Fibroblast of skin of left biceps (primary cell): Measurements from ENCODE around the gene ADAM30.

Source experiments
- DNase-seq, 2 experiments: peaks; one replicate each; pipeline ENCODE4 v3.0.0-alpha.2; 2013; ENCODE audit warnings: low read depth in 2 of 2

Gene ADAM30

DNA sequence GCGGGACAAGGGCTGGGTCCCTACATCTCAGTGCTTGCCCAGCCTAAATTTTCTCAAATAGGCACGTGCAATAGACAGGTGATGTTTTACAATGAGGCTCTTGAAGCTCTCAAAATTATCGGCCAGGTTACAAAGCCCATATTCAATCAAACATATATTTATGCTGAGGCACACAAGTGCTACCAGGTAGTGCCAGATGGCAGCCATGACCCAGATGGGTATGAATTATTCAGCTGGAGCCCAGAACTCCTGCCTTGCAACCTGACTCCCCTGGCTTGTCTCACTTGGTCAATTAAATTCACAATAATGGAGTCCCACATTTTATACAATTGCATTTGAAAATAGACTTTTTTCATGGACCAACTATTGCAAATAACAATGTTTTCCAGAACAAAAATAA lies 12.3 kb upstream of the ADAM30 start:
- DNase-seq, result no peak

GRCh38 chr1:119906927-119907652 lies 10.8 kb upstream of the ADAM30 start:
- no peak for DNase-seq

DNA sequence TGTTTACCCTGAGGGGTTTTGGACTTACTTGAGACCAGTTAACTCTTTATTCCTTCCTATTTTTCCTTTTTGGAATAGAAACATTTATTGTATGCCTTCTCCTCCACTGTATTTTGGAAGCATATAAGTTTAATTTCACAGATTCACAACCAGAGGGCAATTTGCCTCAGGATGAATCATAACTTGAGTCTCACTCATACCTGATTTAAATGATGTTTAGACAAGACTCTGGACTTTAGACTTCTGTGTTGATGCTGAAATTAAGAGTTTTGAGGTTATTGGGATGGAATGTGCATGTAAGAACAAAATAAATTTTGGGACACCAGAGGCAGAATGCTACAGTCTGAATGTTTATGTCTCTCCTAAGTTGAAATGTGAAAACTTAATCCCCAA lies 7.1 kb upstream of the ADAM30 start:
- DNase-seq, result no peak

DNA sequence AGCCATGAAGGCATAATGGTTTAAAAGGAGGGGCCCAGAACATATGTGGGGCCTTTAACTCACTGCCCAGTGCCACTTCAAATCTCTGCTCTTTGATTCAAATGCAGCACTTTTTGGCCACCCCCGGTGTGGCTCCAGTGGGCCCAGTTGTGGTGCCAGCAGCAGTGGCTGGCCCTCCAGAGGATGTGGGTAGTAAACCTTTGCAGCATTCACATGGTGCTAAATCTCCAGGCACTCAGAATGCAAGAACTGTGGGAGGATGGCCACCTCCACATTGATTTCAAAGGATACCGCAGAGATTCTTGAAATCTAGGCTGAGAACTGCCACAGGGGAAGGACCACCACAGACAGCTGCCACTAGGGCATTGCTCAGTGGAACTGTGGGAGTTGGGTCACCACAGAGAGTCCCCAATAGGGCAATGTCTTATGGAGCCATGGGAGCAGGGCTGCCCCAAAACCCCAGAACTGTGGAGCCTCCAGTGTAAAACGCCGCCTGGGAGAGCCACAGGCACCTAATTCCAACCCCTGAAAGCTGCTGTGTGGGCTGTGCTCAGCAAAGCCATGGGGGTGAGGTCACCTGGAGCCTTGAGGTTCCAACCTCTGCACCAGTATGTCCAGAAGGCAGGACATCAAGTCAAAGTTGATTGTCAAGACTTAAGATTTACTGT lies 6.6 kb upstream of the ADAM30 start:
- DNase-seq, result no peak

GRCh38 chr1:119898981-119899720 lies 2.8 kb upstream of the ADAM30 start:
- no peak for DNase-seq

- DNase-seq, result no peak
Measured at GRCh38 chr1:119898530-119898929, 2.2 kb upstream of the ADAM30 start.

GRCh38 chr1:119895102-119895501 lies 1.2 kb downstream of the ADAM30 start:
- DNase-seq, result no peak

DNA sequence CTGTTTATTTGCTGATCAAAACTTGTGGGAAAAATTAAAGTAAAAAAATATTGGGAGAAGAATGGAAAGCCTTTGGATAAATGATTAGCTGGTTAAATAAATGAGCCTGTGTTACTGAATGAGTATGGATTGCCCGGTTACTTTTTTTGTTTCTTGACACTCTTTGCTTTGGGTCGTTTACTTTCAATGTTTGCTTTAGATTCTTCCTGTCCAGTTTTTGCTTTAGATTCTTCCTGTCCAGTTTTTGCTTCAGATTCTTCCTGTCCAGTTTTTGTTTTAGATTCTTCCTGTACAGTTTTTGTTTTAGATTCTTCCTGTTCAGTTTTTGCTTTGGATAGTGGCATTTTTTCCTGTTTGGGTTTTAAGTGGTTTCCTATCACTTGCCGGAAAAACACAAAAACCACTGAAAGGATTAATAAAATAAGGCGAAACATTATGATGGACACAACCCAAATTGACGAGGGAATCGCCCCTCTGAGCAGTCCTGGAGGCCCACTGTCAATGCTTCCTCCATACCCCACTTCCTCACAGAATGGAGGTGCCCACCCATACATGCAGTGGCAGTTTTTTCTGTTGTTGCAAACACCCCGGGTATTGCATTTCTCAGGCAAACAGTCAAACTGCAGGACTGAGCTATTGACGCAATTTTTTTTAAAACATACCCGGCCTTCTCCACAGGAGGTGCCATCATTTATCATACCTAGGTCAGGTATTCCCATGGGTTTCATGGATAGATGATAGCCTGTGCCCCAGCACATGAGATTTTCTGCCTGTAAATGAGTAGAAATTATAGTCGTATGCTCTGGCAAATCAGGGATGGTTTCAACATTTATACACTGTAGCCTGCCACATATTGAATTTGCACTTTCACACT lies 2.3 kb downstream of the ADAM30 start:
- no peak for DNase-seq

DNA sequence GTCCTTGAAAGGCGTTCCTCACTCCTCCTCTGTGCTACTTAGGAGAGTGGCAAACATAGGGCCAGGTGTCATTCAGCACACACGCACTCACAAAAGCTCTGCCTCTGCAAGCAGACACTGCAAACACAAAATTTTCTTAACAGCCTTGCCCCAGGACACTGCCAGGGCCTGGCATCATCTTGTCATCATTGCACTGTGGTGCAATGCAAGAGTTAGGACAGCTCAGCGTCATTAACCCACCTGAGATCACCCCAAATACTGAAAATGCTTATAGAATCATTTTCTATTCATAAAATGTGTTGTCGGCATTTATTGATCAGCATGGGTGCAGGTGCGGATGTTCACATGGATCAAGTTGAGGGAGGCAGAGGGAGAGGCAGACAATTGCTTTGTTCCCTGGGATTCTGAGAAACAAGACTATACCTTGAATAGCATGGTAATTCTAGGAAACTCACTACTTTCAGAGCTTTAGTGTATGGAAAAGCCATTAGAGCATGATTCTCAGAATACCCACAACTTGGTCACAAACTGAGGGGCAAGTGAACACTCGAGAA lies 3.0 kb downstream of the ADAM30 start:
- no peak for DNase-seq

DNA sequence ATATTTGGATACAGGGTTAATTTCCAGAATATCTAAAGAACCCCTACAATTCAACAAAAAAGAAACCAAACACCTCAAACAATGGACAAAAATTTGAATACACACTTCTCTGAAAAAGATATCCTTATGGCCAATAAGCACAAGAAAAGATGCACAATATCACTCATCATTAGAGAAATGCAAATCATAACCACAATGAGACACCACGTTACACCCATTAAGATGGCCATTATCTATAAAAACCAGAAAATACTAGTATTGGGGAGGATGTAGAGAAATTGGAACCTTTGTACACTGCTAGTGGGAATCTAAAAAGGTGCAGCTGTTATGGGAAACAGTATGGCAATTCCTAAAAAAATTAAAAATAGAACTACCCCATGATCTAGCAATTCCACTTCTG lies 4.9 kb downstream of the ADAM30 start:
- DNase-seq, result no peak

- DNase-seq, result no peak
Measured at GRCh38 chr1:119888476-119888875, 7.8 kb downstream of the ADAM30 start.

GRCh38 chr1:119887427-119887826 lies 8.9 kb downstream of the ADAM30 start:
- no peak for DNase-seq

DNA sequence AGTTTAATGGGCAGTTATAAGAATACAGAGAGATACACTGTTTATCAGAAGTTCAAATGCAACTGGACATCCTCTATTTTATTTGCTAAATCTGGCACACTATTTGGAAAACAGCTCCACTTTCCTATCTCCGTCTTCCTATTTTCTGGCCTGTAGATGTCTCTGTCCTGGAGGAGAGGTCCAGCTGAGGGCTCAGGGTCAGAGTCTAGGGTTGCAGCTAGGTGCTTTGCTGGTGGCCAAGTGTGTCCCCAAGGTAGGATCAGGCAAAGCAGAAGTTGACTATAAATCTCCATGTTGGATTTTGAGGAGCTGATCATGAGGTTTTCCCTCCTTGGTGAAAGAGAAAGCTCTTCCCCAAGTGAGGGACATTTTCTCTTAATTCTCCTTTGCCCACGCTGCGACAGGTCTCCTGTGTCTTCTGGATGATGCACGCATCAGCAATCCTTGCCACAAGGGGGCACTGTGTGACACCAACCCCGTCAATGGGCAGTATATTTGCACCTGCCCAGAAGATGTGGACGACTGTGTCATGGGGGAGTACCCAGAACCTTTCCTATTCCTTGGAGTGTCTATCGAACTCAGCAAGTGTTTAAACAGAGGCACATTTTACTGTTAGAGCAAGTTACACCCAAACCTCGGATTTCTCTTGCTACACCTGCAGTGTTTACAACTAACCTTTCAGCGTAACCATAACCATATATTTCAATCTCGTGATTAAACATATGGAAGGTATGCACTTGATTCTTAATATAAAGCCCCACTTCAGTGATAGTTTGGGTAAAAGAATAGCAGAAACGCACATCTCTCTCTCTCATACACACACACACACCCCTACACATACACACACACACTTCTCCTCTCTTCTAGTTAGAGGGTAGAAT lies 10.2 kb downstream of the ADAM30 start:
- no peak for DNase-seq

DNA sequence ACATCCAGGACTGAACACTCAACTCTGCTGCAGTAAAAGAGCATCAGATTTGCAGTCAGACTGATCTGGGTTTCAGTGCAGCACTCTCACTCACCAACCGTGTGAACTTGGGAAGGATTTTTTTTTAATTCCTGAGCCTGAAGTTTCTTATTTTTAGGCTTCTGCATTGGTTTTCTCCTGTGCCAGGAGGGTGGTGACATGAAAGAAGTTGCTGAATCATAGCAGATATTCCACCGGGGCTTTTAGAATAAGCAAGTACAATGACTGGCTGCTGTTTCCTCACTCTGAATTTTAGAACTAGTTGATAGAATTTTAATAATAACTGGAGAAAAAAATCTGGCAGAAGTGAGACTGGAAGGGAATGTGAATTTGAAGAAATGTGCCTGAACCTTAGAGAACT lies 11.6 kb downstream of the ADAM30 start:
- DNase-seq, result no peak

DNA sequence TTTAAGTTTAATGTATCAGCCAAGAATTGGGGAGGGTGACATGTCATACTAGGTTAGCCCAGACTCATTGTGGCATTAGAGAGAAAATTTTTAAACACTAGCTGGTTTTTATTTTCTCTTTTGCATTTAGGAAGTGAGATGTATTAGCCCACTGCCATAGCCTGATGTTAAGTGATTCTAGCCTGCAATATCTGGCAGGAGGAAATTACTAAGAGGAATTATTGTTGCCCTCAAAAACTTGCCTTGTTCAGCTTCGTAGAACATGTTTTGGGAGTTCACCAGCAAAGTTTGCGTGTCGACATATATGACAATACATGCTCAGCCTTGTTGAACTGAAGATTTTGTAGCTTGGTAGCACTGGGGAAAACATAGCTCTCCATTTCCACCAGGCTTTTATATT lies 12.5 kb downstream of the ADAM30 start:
- DNase-seq, result no peak

GRCh38 chr1:119882132-119883049 lies 13.9 kb downstream of the ADAM30 start:
- DNase-seq, result no peak

GRCh38 chr1:119879510-119880434 lies 16.5 kb downstream of the ADAM30 start:
- DNase-seq, result no peak

DNA sequence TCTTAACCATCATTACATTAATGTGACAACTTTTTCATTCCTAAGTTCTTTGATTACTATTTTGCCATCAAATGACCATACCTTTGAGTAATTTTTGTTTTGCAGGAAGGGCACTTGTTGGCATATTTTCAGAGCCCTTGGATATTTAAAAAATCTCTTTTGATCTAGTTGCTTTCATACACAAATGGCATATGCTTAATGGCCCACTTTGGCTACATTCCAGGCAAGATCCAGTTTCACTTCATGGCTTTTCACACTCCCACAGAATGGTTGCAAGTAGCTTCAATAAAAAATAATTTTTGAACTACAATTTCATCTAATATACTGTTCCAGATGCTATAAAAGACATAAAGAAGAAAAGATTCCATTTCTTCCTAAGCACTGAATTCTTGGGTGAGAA lies 18.1 kb downstream of the ADAM30 start:
- no peak for DNase-seq
